Renal cortical epithelial cell (primary cell): Measurements from ENCODE around the gene ADAMTSL1. TPM values are rescaled to one million over a fixed set of nuclear protein-coding genes. Genes with fewer than 3 reads are reported as not detected.

Experiments
- DNase-seq: peaks from one replicate; pipeline ENCODE4 v3.0.0-alpha.2; 2011; ENCODE audit warnings: low read depth
- total RNA-seq: library from RNA; depleted of rRNA; stranded (reverse); fragments of >200 nt; gene quantifications from 2 replicates; pipeline ENCODE4 v1.2.3, GENCODE V29; 2014

The ADAMTSL1 gene
- total RNA-seq, 1 donor from 2014 or later = 1.5 TPM

GRCh38 chr9:18935541-18935940, 461.6 kb downstream of the ADAMTSL1 start:
- DNase-seq = no peak

GRCh38 chr9:18936094-18936871, 462.3 kb downstream of the ADAMTSL1 start:
- DNase-seq = no peak

DNA sequence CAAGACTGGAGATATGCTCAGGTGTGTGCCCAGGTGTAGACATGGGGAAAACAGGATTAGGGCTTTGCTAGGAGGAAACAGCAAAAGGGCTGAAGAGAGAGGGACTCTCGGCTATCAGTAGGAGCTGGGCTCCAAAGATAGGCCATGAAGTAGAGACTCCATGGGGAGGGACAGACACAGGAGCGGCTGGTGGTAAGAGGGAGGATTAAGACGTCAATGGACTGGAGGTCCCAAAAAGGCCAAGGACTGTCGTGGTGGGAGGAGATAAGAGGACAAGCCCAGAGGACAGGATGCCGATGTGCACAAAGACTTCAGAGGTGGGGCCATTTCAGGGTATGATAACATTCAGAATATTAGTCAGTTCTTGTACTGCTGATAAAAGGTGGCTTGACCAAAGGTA, 466.0 kb downstream of the ADAMTSL1 start:
- DNase-seq = no peak

DNA sequence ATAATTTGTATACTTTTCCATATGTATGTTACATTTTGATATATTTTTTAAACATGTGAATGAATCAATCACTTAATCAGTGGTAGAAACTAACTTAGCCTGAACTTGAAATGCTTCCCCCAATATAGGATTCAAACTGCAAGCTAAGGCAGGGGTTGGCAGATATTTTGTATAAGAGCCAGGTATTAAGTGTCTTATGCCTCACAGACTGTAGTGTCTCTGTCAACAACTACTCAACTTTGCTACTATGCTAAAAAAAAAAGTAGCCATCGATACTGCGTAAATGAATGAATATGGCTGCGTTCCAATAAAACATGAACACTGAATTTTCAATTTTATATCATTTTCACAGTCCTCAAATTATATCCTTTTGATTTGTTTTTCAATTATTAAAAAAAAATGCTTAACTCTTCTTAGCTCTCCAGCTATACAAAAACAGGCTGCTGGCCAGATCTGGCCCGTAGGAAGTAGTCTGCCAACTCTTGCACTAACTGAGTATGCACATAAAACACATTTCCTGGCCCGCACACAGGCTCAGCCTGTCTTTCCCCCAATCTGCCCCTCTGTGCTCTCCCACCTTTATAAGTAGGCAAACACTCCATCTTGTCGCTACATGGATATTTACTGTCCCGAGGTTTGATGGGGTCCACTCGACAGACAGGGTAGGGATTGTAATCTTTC, 467.2 kb downstream of the ADAMTSL1 start:
- no peak for DNase-seq

GRCh38 chr9:18942801-18943200, 468.8 kb downstream of the ADAMTSL1 start:
- no peak for DNase-seq

GRCh38 chr9:18947892-18948339, 474.0 kb downstream of the ADAMTSL1 start:
- DNase-seq = no peak

DNA sequence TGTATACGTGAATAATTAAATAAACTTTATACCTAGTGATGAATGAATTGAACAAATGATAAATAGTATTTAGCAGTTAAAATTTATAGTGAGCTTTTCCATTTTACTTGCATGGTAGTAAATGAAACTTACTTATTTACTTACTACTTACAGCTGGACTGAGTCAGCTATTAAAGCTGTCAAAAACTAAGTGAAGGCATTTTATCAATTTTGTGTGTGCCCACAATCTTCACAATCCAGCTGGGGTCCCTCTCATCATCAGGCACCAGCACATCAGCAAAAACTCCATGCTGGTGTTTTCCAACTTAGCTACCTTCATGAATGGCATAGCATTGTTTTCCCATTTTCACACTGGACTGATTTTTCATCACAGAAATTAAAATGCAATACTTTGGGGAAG, 478.0 kb downstream of the ADAMTSL1 start:
- no peak for DNase-seq

GRCh38 chr9:18955626-18956025, 481.7 kb downstream of the ADAMTSL1 start:
- no peak for DNase-seq
